Kidney (tissue), 14 donors: Measurements from ENCODE around the gene XPO4. TPM values are rescaled to one million over a fixed set of nuclear protein-coding genes. Genes with fewer than 3 reads are reported as not detected.

ENCODE experiments used
- DNase-seq, 5 donors: peaks; one replicate each; pipeline ENCODE4 v3.0.0-alpha.2; 2013 to 2020
- FAIRE-seq: peaks from 2 replicates; lab custom pipeline; 2012; peaks lifted over from hg19 to GRCh38; lab: Jason Lieb, UNC
- H3K27ac ChIP-seq, 2 donors: one replicate each; pipeline ENCODE4 v1.7.0; 2013; ENCODE audit warnings: low read depth in 2 of 2, low read length in 2 of 2, inconsistent platforms in 1 of 2
- H3K27me3 ChIP-seq: one replicate; pipeline ENCODE4 v1.7.1; 2013; ENCODE audit warnings: low read length, inconsistent platforms; ENCODE audit not compliant: control insufficient read depth, insufficient read depth
- H3K36me3 ChIP-seq, 3 donors: one replicate each; pipeline versions ENCODE4 v1.7.0 to v1.7.1; 2013; ENCODE audit warnings: low read length in 3 of 3, control low read depth in 1 of 3, inconsistent platforms in 1 of 3; ENCODE audit not compliant: insufficient read depth in 3 of 3, control insufficient read depth in 2 of 3
- H3K4me1 ChIP-seq, 3 donors: one replicate each; pipeline versions ENCODE4 v1.7.0 to v1.7.1; 2013; ENCODE audit warnings: low read length in 3 of 3, inconsistent platforms in 1 of 3, low read depth in 1 of 3; ENCODE audit not compliant: control insufficient read depth in 2 of 3, insufficient read depth in 2 of 3
- H3K4me3 ChIP-seq, 3 donors: one replicate each; pipeline versions ENCODE4 v1.7.0 to v1.8.1; 2013; ENCODE audit warnings: low read length in 3 of 3, control low read depth in 1 of 3, inconsistent platforms in 1 of 3
- H3K9ac ChIP-seq, 3 donors: one replicate each; pipeline versions ENCODE4 v1.7.0 to v1.7.1; 2013; ENCODE audit warnings: low read length in 3 of 3, control low read depth in 1 of 3, inconsistent platforms in 1 of 3
- H3K9me3 ChIP-seq, 3 donors: one replicate each; pipeline versions ENCODE4 v1.7.0 to v1.7.1; 2013; ENCODE audit warnings: low read length in 3 of 3, control low read depth in 1 of 3, inconsistent platforms in 1 of 3; ENCODE audit not compliant: control insufficient read depth in 2 of 3, insufficient read depth in 1 of 3
- intact Hi-C: fragments of 100-400 bp; cut with DNase I; formaldehyde crosslinking; loops from one replicate; pipeline ENCODE4 v1.11.1; 2022
- polyA plus RNA-seq: library from polyadenylated mRNA; stranded (reverse); fragments of 350-450 nt; fragmentation: Illumina TruSeq; extraction: RNeasy Lipid Tissue Mini Kit (QIAGEN cat#74804); gene quantifications from one replicate; pipeline ENCODE4 v1.2.3, GENCODE V29; 2014; ENCODE audit warnings: low read depth, low replicate concordance; ENCODE audit not compliant: insufficient read depth
- total RNA-seq: library from RNA; stranded (reverse); fragmentation: NEBNext Ultra II Directional; extraction: Animal tissue kit (Norgen Biotek cat#: 25700); gene quantifications from one replicate; pipeline ENCODE4 v1.2.1, GENCODE V29; 2021
- TF ChIP-seq, protein P1 (sequence below): IDR thresholded peaks from 3 replicates; pipeline ENCODE4 v1.5.1; 2012; ENCODE audit warnings: mild to moderate bottlenecking, moderate library complexity, borderline replicate concordance; ENCODE audit not compliant: insufficient read depth; ENCODE audit errors: extremely low read depth
- donor health status: control.
- donor health status: control.
- donor health status: control.
- donor health status: control.
- donor health status: control.
- donor health status: DM: yes; HTN: yes; CAD: no.
- donor health status: Normal renal cell carcinoma (clear cell type).

The XPO4 gene
- total and polyA plus RNA-seq, 2 donors from 2014 or later = 3.3 to 17.4 TPM

DNA sequence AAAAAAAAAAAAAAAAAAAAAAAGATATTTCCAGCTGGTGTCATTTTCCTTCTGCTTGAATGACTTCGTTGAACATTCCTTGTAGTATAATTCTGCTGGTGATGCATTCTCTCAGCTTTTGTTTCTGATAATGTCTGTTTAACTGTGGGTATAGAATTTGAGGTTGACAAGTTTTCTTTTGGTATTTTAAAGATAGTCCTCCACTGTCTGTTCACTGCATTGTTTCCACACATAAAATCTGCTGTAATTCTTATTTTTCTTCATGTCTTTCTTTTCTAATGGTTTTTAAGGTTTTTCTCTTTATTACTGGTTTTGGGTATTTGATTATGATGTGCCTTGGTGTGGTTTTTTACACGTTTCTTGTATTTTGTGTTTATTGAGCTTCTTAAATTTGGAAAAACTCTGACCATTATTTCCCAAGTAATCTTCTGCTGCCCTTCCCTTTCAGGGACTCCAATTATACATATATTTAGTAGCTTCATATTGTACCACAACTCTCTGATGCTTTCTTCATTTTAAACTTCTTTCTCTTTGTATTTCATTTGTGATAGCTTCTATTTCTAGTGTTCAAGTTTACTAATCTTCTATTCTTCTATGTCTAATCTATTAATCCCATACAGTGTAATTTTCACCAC lies 135.1 kb downstream of the XPO4 start:
- DNase-seq (no peak), FAIRE-seq (no peak)
- no peaks in the 10 kb centered on the region for H3K36me3 ChIP-seq
- TF ChIP-seq, protein P1, sequence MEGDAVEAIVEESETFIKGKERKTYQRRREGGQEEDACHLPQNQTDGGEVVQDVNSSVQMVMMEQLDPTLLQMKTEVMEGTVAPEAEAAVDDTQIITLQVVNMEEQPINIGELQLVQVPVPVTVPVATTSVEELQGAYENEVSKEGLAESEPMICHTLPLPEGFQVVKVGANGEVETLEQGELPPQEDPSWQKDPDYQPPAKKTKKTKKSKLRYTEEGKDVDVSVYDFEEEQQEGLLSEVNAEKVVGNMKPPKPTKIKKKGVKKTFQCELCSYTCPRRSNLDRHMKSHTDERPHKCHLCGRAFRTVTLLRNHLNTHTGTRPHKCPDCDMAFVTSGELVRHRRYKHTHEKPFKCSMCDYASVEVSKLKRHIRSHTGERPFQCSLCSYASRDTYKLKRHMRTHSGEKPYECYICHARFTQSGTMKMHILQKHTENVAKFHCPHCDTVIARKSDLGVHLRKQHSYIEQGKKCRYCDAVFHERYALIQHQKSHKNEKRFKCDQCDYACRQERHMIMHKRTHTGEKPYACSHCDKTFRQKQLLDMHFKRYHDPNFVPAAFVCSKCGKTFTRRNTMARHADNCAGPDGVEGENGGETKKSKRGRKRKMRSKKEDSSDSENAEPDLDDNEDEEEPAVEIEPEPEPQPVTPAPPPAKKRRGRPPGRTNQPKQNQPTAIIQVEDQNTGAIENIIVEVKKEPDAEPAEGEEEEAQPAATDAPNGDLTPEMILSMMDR = no peak
- no peak overlapping the region for H3K27ac ChIP-seq
- H3K9ac ChIP-seq = no peak overlapping the region
- no peak overlapping the region for H3K4me3 ChIP-seq
- intact Hi-C loops = no loop called here
- peaks cover 0 to 1% (median 0%) of the 10 kb centered on the region in 3 donors for H3K9me3 ChIP-seq
- no peaks in the 10 kb centered on the region for H3K27me3 ChIP-seq
- H3K4me1 ChIP-seq = peaks cover 0 to 1% (median under 1%) of the 10 kb centered on the region in 3 donors

- H3K9ac ChIP-seq = no peak overlapping the region
- FAIRE-seq = no peak
- TF ChIP-seq, protein P1 = no peak
- H3K4me1 ChIP-seq = no peaks in the 10 kb centered on the region
- no peak overlapping the region for H3K27ac ChIP-seq
- H3K4me3 ChIP-seq = no peak overlapping the region
- H3K9me3 ChIP-seq = peaks cover 0 to 4% (median 0%) of the 10 kb centered on the region in 3 donors
- intact Hi-C loops = no loop called here
- no peaks in the 10 kb centered on the region for H3K27me3 ChIP-seq
- DNase-seq = no peak
- H3K36me3 ChIP-seq = no peaks in the 10 kb centered on the region
Measured at GRCh38 chr13:20760872-20761271, 141.7 kb downstream of the XPO4 start.

GRCh38 chr13:20754009-20754408 lies 148.5 kb downstream of the XPO4 start:
- TF ChIP-seq, protein P1 = no peak
- DNase-seq (no peak), FAIRE-seq (no peak)
- Histone ChIP-seq H3K4me3 (no peak overlapping the region), H3K36me3 (no peaks in the 10 kb centered on the region), H3K27me3 (no peaks in the 10 kb centered on the region), H3K4me1 (no peaks in the 10 kb centered on the region), H3K9me3 (peaks cover 0 to 11% (median 0%) of the 10 kb centered on the region in 3 donors), H3K27ac (no peak overlapping the region), H3K9ac (no peak overlapping the region)
- intact Hi-C loops = no loop called here
